SU-DHL-6 (cell line): ENCODE results near the gene RBM23.

Source experiments
- H2AFZ ChIP-seq: fragments of 200-600 bp; sonication (generic); 2 replicates; pipeline ENCODE4 v1.6.1; 2014; ENCODE audit warnings: low read depth, mild to moderate bottlenecking, moderate library complexity, mixed read lengths, antibody characterized with exemption, low read length; ENCODE audit not compliant: severe bottlenecking
- H3F3A ChIP-seq: fragments of 200-600 bp; shearing (Covaris generic); 2 replicates; pipeline ENCODE4 v1.6.0; 2016; ENCODE audit warnings: antibody characterized with exemption, mild to moderate bottlenecking; ENCODE audit not compliant: insufficient read depth
- H3K27ac ChIP-seq: fragments of 200-600 bp; sonication (generic); 2 replicates; pipeline ENCODE4 v1.5.1; 2016; ENCODE audit warnings: low read depth, mild to moderate bottlenecking, low read length, moderate library complexity, mixed read lengths
- H3K27me3 ChIP-seq: fragments of 200-600 bp; sonication (generic), shearing (Covaris generic); 2 replicates; pipeline ENCODE4 v1.6.0; 2014; ENCODE audit warnings: mild to moderate bottlenecking, low read length
- H3K36me3 ChIP-seq: fragments of 200-600 bp; sonication (generic); 2 replicates; pipeline ENCODE4 v1.6.1; 2014; ENCODE audit warnings: mild to moderate bottlenecking, low read length, mixed read lengths
- H3K4me2 ChIP-seq: fragments of 300-600, 200-600 bp; shearing (Covaris generic), sonication (generic); 2 replicates; pipeline ENCODE4 v1.6.0; 2014; ENCODE audit warnings: low read length, low read depth, mild to moderate bottlenecking; ENCODE audit not compliant: poor library complexity, severe bottlenecking
- H3K4me3 ChIP-seq: fragments of 200-600 bp; sonication (generic); 2 replicates; pipeline ENCODE4 v1.5.1; 2014; ENCODE audit warnings: antibody characterized with exemption, low read length, mild to moderate bottlenecking, mixed read lengths; ENCODE audit not compliant: insufficient read depth, poor library complexity, severe bottlenecking
- H3K79me2 ChIP-seq: fragments of 200-600 bp; sonication (generic); 2 replicates; pipeline ENCODE4 v1.6.1; 2014; ENCODE audit warnings: mild to moderate bottlenecking, low read length, moderate library complexity; ENCODE audit not compliant: insufficient read depth
- H3K9ac ChIP-seq: fragments of 200-600 bp; sonication (generic); 2 replicates; pipeline ENCODE4 v1.7.0; 2014; ENCODE audit warnings: mild to moderate bottlenecking, low read length
- H3K9me2 ChIP-seq: fragments of 200-600 bp; sonication (generic); replicated peaks from 2 replicates; pipeline ENCODE4 v1.6.1; 2014; ENCODE audit warnings: low read length; ENCODE audit not compliant: insufficient read depth
- H3K9me3 ChIP-seq: fragments of 200-600 bp; sonication (generic); 2 replicates; pipeline ENCODE4 v1.6.1; 2014; ENCODE audit warnings: low read length, mixed read lengths; ENCODE audit not compliant: insufficient read depth
- H4K20me1 ChIP-seq: fragments of 200-600 bp; sonication (generic); 2 replicates; pipeline ENCODE4 v1.6.1; 2014; ENCODE audit warnings: low read depth, mild to moderate bottlenecking, antibody characterized with exemption, low read length, moderate library complexity, mixed read lengths
- EZH2phosphoT487 ChIP-seq: fragments of 200-600 bp; sonication (generic), shearing (Covaris generic); conservative IDR thresholded peaks from 2 replicates; pipeline ENCODE4 v1.6.1; 2018; ENCODE audit warnings: mild to moderate bottlenecking, antibody characterized with exemption, low read length, moderate library complexity, mixed read lengths
- TF ChIP-seq, protein P1 (sequence below): fragments of 200-600 bp; sonication (generic); IDR thresholded peaks from one replicate; pipeline ENCODE4 v1.5.1; 2017; ENCODE audit warnings: antibody characterized with exemption, mild to moderate bottlenecking, low read length, moderate library complexity; ENCODE audit not compliant: insufficient read depth, poor library complexity, severe bottlenecking

The RBM23 gene

GRCh38 chr14:22870811-22871223 is 48.1 kb downstream of the RBM23 start:
- H3K9ac ChIP-seq = peak overlapping the region; percentile 76
- peak overlapping the region; percentile 88 for H3K27ac ChIP-seq

DNA sequence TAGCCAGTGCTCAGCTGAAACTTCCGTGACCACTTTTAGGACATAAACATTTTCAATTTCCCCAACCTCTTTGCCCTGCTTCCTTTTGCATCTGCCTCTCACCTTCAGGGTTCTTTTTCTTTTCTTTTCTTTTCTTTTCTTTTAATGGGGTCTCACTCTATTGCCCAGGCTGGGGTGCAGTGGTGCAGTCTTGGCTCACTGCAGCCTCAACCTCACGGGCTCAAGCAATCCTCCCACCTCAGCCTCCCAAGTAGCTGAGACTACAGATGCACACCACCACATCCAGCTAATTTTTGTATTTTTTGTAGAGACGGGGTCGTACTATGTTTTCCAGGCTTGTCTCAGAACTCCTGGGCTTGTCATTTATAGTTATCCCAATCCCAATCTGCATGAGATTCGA is 52.1 kb downstream of the RBM23 start:
- TF ChIP-seq, protein P1, sequence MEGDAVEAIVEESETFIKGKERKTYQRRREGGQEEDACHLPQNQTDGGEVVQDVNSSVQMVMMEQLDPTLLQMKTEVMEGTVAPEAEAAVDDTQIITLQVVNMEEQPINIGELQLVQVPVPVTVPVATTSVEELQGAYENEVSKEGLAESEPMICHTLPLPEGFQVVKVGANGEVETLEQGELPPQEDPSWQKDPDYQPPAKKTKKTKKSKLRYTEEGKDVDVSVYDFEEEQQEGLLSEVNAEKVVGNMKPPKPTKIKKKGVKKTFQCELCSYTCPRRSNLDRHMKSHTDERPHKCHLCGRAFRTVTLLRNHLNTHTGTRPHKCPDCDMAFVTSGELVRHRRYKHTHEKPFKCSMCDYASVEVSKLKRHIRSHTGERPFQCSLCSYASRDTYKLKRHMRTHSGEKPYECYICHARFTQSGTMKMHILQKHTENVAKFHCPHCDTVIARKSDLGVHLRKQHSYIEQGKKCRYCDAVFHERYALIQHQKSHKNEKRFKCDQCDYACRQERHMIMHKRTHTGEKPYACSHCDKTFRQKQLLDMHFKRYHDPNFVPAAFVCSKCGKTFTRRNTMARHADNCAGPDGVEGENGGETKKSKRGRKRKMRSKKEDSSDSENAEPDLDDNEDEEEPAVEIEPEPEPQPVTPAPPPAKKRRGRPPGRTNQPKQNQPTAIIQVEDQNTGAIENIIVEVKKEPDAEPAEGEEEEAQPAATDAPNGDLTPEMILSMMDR = no peak
- TF ChIP-seq EZH2phosphoT487 = no peak
- no peak overlapping the region for H3K4me2 ChIP-seq
- H3K9ac ChIP-seq = no peak overlapping the region
- H4K20me1 ChIP-seq = no peaks in the 10 kb centered on the region
- H3K4me3 ChIP-seq = no peak overlapping the region
- H3K9me2 ChIP-seq = no peaks in the 10 kb centered on the region
- no peak overlapping the region for H2AFZ ChIP-seq
- no peaks in the 10 kb centered on the region for H3K79me2 ChIP-seq
- H3K27ac ChIP-seq = no peak overlapping the region
- peaks cover 12% of the 10 kb centered on the region for H3F3A ChIP-seq
- no peaks in the 10 kb centered on the region for H3K27me3 ChIP-seq
- H3K36me3 ChIP-seq = no peaks in the 10 kb centered on the region
- H3K9me3 ChIP-seq = no peaks in the 10 kb centered on the region

More at GRCh38 chr14:22870811-22871223, 48.1 kb downstream of the RBM23 start:
- peaks cover 7% of the 10 kb centered on the region; the same call in 1 of the 2 replicates for H3K79me2 ChIP-seq
- no peaks in the 10 kb centered on the region for H3K9me3 ChIP-seq
- H3K9me2 ChIP-seq = no peaks in the 10 kb centered on the region
- H4K20me1 ChIP-seq = no peaks in the 10 kb centered on the region
- H2AFZ ChIP-seq = peak overlapping the region; percentile 43
- no peak for TF ChIP-seq EZH2phosphoT487
- TF ChIP-seq, protein P1 = no peak
- peak overlapping the region; percentile 76 for H3K4me3 ChIP-seq
- H3F3A ChIP-seq = peaks cover 12% of the 10 kb centered on the region
- no peaks in the 10 kb centered on the region for H3K36me3 ChIP-seq
- peak overlapping the region; percentile 75 for H3K4me2 ChIP-seq
- no peaks in the 10 kb centered on the region for H3K27me3 ChIP-seq

GRCh38 chr14:22865424-22866405 is 53.2 kb downstream of the RBM23 start:
- H3K9me3 ChIP-seq = no peaks in the 10 kb centered on the region
- H3K27ac ChIP-seq = no peak overlapping the region
- no peak overlapping the region for H3K9ac ChIP-seq
- TF ChIP-seq, protein P1 = peak; percentile 19
- no peak for TF ChIP-seq EZH2phosphoT487
- H3F3A ChIP-seq = peaks cover 4% of the 10 kb centered on the region
- H3K4me3 ChIP-seq = no peak overlapping the region
- H3K36me3 ChIP-seq = no peaks in the 10 kb centered on the region
- no peaks in the 10 kb centered on the region for H4K20me1 ChIP-seq
- H3K4me2 ChIP-seq = no peak overlapping the region
- no peak overlapping the region for H2AFZ ChIP-seq
- H3K79me2 ChIP-seq = no peaks in the 10 kb centered on the region
- H3K9me2 ChIP-seq = no peaks in the 10 kb centered on the region
- H3K27me3 ChIP-seq = no peaks in the 10 kb centered on the region
